Measurements from ENCODE around the gene CBR3. TPM values are rescaled to one million over a fixed set of nuclear protein-coding genes. Genes with fewer than 3 reads are reported as not detected.

CBR3 gene
- total and polyA plus RNA-seq, 2 of the 13 experiments (the other 11 are each of a cell fraction or from before 2014, with no cell fraction given) = not detected

DNA sequence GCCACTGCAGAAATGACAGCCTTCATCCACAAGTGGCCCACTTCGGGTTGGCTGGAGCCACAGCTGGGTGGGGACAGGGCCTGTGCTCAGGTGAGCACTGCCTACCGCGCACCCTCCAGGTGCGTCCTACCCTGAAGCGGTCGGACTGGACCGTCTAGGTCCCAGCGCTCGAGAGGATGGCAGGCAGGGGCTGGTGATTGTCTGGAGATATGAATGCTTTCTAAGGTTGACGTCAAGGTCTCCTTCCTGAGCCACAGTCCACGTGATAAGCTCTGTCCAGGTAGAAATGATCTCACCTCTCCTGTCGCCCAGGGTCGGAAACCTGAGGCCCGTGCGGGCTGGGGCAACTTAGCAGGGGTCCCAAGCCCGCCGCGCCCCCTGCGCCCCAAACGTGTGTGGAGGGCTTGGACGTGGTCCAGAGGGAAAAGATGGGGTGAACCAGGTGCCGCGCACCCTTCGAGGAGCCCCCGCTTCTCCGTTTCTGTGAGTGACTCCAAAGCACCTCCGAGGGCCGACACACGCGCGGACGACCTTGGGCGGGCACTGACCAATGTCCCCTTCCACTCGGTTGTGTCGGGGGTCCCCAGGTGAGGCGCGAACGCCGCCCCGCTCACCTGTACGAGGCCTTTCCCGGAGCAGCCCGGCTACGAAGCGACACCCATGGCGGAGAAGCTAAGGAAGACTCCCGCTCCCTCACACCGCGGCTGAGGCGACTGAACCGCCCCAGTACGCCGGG, 20.9 kb downstream of the CBR3 start (continued):
- TF ChIP-seq PCBP2 (optimal IDR thresholded peaks at IDR 0.05; ENCODE audit: low read depth, low read length, poor library complexity, severe bottlenecking) (no peak), ZBTB1 (CRISPR knock-in tag; IDR thresholded peaks at IDR 0.05; ENCODE audit: borderline replicate concordance) (no peak), ZNF326 (CRISPR knock-in tag; IDR thresholded peaks at IDR 0.05; ENCODE audit: borderline replicate concordance) (no peak), ZNF124 (CRISPR knock-in tag; IDR thresholded peaks at IDR 0.05) (no peak), ZNF484 (CRISPR knock-in tag; IDR thresholded peaks at IDR 0.05; ENCODE audit: borderline replicate concordance, low read depth) (no peak), JDP2 (CRISPR knock-in tag; IDR thresholded peaks at IDR 0.05; ENCODE audit: borderline replicate concordance) (no peak), ZNF317 (CRISPR knock-in tag; IDR thresholded peaks at IDR 0.05) (0 out of 2 replicates have a peak, but pooled peaks have one; percentile 46), EHMT2 (IDR thresholded peaks at IDR 0.05; ENCODE audit: borderline replicate concordance, low read depth, low read length) (no peak), MEF2D (CRISPR knock-in tag; IDR thresholded peaks at IDR 0.05) (peak; percentile 38; the same call in 1 of the 2 replicates), ZNF782 (CRISPR knock-in tag; IDR thresholded peaks at IDR 0.05; ENCODE audit: borderline replicate concordance) (no peak)
- TF ChIP-seq, protein P1, sequence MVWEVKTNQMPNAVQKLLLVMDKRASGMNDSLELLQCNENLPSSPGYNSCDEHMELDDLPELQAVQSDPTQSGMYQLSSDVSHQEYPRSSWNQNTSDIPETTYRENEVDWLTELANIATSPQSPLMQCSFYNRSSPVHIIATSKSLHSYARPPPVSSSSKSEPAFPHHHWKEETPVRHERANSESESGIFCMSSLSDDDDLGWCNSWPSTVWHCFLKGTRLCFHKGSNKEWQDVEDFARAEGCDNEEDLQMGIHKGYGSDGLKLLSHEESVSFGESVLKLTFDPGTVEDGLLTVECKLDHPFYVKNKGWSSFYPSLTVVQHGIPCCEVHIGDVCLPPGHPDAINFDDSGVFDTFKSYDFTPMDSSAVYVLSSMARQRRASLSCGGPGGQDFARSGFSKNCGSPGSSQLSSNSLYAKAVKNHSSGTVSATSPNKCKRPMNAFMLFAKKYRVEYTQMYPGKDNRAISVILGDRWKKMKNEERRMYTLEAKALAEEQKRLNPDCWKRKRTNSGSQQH (CRISPR knock-in tag; IDR thresholded peaks at IDR 0.05; ENCODE audit: low read depth) = no peak
- TF ChIP-seq, protein P2, sequence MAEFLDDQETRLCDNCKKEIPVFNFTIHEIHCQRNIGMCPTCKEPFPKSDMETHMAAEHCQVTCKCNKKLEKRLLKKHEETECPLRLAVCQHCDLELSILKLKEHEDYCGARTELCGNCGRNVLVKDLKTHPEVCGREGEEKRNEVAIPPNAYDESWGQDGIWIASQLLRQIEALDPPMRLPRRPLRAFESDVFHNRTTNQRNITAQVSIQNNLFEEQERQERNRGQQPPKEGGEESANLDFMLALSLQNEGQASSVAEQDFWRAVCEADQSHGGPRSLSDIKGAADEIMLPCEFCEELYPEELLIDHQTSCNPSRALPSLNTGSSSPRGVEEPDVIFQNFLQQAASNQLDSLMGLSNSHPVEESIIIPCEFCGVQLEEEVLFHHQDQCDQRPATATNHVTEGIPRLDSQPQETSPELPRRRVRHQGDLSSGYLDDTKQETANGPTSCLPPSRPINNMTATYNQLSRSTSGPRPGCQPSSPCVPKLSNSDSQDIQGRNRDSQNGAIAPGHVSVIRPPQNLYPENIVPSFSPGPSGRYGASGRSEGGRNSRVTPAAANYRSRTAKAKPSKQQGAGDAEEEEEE (CRISPR knock-in tag; IDR thresholded peaks at IDR 0.05; ENCODE audit: borderline replicate concordance) = no peak
- TF ChIP-seq, protein P3, sequence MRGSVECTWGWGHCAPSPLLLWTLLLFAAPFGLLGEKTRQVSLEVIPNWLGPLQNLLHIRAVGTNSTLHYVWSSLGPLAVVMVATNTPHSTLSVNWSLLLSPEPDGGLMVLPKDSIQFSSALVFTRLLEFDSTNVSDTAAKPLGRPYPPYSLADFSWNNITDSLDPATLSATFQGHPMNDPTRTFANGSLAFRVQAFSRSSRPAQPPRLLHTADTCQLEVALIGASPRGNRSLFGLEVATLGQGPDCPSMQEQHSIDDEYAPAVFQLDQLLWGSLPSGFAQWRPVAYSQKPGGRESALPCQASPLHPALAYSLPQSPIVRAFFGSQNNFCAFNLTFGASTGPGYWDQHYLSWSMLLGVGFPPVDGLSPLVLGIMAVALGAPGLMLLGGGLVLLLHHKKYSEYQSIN (CRISPR knock-in tag; IDR thresholded peaks at IDR 0.05; ENCODE audit: borderline replicate concordance) = no peak
- TF ChIP-seq, protein P4, sequence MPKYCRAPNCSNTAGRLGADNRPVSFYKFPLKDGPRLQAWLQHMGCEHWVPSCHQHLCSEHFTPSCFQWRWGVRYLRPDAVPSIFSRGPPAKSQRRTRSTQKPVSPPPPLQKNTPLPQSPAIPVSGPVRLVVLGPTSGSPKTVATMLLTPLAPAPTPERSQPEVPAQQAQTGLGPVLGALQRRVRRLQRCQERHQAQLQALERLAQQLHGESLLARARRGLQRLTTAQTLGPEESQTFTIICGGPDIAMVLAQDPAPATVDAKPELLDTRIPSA (CRISPR knock-in tag; IDR thresholded peaks at IDR 0.05; ENCODE audit: borderline replicate concordance) = no peak
- TF ChIP-seq, protein P5, sequence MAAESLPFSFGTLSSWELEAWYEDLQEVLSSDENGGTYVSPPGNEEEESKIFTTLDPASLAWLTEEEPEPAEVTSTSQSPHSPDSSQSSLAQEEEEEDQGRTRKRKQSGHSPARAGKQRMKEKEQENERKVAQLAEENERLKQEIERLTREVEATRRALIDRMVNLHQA (CRISPR knock-in tag; IDR thresholded peaks at IDR 0.05) = no peak
- TF ChIP-seq, protein P6, sequence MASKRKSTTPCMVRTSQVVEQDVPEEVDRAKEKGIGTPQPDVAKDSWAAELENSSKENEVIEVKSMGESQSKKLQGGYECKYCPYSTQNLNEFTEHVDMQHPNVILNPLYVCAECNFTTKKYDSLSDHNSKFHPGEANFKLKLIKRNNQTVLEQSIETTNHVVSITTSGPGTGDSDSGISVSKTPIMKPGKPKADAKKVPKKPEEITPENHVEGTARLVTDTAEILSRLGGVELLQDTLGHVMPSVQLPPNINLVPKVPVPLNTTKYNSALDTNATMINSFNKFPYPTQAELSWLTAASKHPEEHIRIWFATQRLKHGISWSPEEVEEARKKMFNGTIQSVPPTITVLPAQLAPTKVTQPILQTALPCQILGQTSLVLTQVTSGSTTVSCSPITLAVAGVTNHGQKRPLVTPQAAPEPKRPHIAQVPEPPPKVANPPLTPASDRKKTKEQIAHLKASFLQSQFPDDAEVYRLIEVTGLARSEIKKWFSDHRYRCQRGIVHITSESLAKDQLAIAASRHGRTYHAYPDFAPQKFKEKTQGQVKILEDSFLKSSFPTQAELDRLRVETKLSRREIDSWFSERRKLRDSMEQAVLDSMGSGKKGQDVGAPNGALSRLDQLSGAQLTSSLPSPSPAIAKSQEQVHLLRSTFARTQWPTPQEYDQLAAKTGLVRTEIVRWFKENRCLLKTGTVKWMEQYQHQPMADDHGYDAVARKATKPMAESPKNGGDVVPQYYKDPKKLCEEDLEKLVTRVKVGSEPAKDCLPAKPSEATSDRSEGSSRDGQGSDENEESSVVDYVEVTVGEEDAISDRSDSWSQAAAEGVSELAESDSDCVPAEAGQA (IDR thresholded peaks at IDR 0.05; ENCODE audit: low read depth) = no peak
- TF ChIP-seq, protein P6 (CRISPR knock-in tag; IDR thresholded peaks at IDR 0.05; ENCODE audit: borderline replicate concordance) = no peak
